ENCODE results near the gene SERPINB10. TPM values are rescaled to one million over a fixed set of nuclear protein-coding genes. Genes with fewer than 3 reads are reported as not detected.
"Not testable (repeated sequence)": the region's sequence is repeated elsewhere in the genome, so short reads cannot be mapped to it uniquely, and the experiment has no call there.

SERPINB10 gene
- polyA plus RNA-seq, 2 of the 4 experiments (the other 2 are of a cell fraction): not detected

GRCh38 chr18:63928331-63928730 lies 20.6 kb downstream of the SERPINB10 start:
- Histone ChIP-seq H3K27ac (no peak overlapping the region), H3K4me3 (no peak overlapping the region), H3K9me3 (no peaks in the 10 kb centered on the region), H3K4me1 (no peaks in the 10 kb centered on the region), H3K4me2 (no peak overlapping the region)
- POLR2A ChIA-PET: no interaction called here
- WGBS (ENCODE audit: missing lambda C conversion rate): 14% methylated on average over 8 of the region's 8 CpGs
- ATAC-seq (no peak), DNase-seq (ENCODE audit: low read depth in 1 of 2, low spot score in 1 of 2) (no peak), FAIRE-seq (no peak)
- CTCF ChIA-PET: no interaction called here
- TF ChIP-seq GATA3 (IDR thresholded peaks at IDR 0.05; ENCODE audit: borderline replicate concordance) (no peak), POLR2AphosphoS2 (conservative IDR thresholded peaks at IDR 0.05; ENCODE audit: low read length) (no peak), HOXB13 (CRISPR knock-in tag; IDR thresholded peaks at IDR 0.05; ENCODE audit: low read depth) (no peak), HOXB5 (CRISPR knock-in tag; IDR thresholded peaks at IDR 0.05) (no peak), BHLHE40 (IDR thresholded peaks at IDR 0.05; ENCODE audit: low read depth, low read length) (no peak), ZFP36 (IDR thresholded peaks at IDR 0.05; ENCODE audit: borderline replicate concordance, partially characterized antibody) (no peak), MAFK (IDR thresholded peaks at IDR 0.05; ENCODE audit: partially characterized antibody) (no peak), MAZ (IDR thresholded peaks at IDR 0.05; ENCODE audit: borderline replicate concordance, low read depth, low read length) (no peak), ATOH8 (CRISPR knock-in tag; IDR thresholded peaks at IDR 0.05; ENCODE audit: low read depth) (no peak)
- TF ChIP-seq, protein P1, sequence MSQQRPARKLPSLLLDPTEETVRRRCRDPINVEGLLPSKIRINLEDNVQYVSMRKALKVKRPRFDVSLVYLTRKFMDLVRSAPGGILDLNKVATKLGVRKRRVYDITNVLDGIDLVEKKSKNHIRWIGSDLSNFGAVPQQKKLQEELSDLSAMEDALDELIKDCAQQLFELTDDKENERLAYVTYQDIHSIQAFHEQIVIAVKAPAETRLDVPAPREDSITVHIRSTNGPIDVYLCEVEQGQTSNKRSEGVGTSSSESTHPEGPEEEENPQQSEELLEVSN (IDR thresholded peaks at IDR 0.05; ENCODE audit: borderline replicate concordance, low read depth): no peak
- TF ChIP-seq, protein P2, sequence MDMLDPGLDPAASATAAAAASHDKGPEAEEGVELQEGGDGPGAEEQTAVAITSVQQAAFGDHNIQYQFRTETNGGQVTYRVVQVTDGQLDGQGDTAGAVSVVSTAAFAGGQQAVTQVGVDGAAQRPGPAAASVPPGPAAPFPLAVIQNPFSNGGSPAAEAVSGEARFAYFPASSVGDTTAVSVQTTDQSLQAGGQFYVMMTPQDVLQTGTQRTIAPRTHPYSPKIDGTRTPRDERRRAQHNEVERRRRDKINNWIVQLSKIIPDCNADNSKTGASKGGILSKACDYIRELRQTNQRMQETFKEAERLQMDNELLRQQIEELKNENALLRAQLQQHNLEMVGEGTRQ (IDR thresholded peaks at IDR 0.05): no peak

- FAIRE-seq; DNase-seq (ENCODE audit: low read depth in 1 of 2, low spot score in 1 of 2); H3K9me3 ChIP-seq; H3K4me1 ChIP-seq; ATAC-seq; H3K4me2 ChIP-seq; H3K27ac ChIP-seq; H3K4me3 ChIP-seq; POLR2A ChIA-PET: not testable (repeated sequence)
- CTCF ChIA-PET: interaction anchor here (0.9 kb wide), 1 partner anchor 8 kb away, joined by 3 read pairs; no protein-coding TSS in a partner anchor
These were observed 21.6 kb downstream of the SERPINB10 start for GRCh38 chr18:63929369-63929768.

DNA sequence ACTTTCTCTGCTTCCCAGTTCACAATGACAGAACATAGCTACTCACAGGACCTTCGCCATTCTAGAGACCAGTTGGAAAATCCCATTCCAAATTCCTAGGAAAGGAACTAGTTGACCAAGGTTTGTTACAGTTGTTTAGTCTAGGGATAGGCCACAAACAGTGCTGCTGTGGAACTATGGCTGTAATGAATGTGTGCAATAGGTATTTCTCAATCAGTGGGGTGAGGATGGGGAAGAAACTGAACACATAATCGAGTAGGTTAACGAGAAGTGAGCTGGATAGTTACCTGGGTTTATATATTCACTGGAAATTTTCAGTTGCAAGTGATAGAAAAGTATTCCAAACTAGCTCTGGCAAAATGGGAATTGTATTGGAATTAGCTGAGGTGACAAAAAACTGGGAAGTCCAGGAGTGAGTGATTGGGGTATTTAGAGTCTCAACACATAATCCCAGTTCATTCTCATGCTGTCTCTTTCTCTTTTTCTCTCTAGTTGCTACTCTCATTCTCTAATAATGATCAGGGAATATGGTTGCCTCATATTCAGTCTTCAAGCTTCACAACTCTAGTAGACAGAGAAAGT lies 23.1 kb downstream of the SERPINB10 start:
- Histone ChIP-seq H3K9me3 (no peaks in the 10 kb centered on the region), H3K27ac (no peak overlapping the region), H3K4me3 (no peak overlapping the region), H3K4me1 (no peaks in the 10 kb centered on the region), H3K4me2 (no peak overlapping the region)
- ChIA-PET CTCF (interaction anchor here (1.0 to 1.4 kb wide), 2 partner anchors 8 to 413 kb away, joined by 3 to 4 read pairs; no protein-coding TSS in a partner anchor), POLR2A (no interaction called here)
- FAIRE-seq (no peak), ATAC-seq (no peak), DNase-seq (ENCODE audit: low read depth in 1 of 2, low spot score in 1 of 2) (no peak)
- WGBS (ENCODE audit: missing lambda C conversion rate): 11% methylated on average over 3 of the region's 3 CpGs
- no peak for TF ChIP-seq RAD21 (conservative IDR thresholded peaks at IDR 0.05 in 1 of 2, IDR thresholded peaks at IDR 0.05 in 1 of 2)
- TF ChIP-seq, protein P3, sequence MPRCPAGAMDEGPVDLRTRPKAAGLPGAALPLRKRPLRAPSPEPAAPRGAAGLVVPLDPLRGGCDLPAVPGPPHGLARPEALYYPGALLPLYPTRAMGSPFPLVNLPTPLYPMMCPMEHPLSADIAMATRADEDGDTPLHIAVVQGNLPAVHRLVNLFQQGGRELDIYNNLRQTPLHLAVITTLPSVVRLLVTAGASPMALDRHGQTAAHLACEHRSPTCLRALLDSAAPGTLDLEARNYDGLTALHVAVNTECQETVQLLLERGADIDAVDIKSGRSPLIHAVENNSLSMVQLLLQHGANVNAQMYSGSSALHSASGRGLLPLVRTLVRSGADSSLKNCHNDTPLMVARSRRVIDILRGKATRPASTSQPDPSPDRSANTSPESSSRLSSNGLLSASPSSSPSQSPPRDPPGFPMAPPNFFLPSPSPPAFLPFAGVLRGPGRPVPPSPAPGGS (IDR thresholded peaks at IDR 0.05): no peak
- TF ChIP-seq MAFK (IDR thresholded peaks at IDR 0.05; ENCODE audit: partially characterized antibody): peak; percentile 65

GRCh38 chr18:63936156-63936931 lies 28.6 kb downstream of the SERPINB10 start:
- peak overlapping the region; percentile 58 for H3K4me3 ChIP-seq
- FAIRE-seq (no peak), DNase-seq (ENCODE audit: low read depth in 1 of 2, low spot score in 1 of 2) (peak; percentile 57 to 75), ATAC-seq (peak; percentile 99 to 100)
- H3K9me3 ChIP-seq: no peaks in the 10 kb centered on the region
- 3% methylated on average over 14 of the region's 54 CpGs for WGBS (ENCODE audit: missing lambda C conversion rate)
- ChIA-PET POLR2A (no interaction called here), CTCF (interaction anchor here (0.6 to 2.2 kb wide), 28 partner anchors 11 to 425 kb away, joined by 3 to 11 read pairs (median 3); no protein-coding TSS in a partner anchor)
- H3K27ac ChIP-seq: peak overlapping the region; percentile 49 to 71; a peak in 4 of 6 replicates
- TF ChIP-seq HDAC2 (IDR thresholded peaks at IDR 0.05) (no peak), SMC3 (IDR thresholded peaks at IDR 0.05) (peak; percentile 46), RAD21 (conservative IDR thresholded peaks at IDR 0.05 in 1 of 2, IDR thresholded peaks at IDR 0.05 in 1 of 2) (peak; percentile 60 to 62), MAX (IDR thresholded peaks at IDR 0.05) (peak; percentile 41; the same call in 1 of the 2 replicates), NPAS2 (CRISPR knock-in tag; IDR thresholded peaks at IDR 0.05; ENCODE audit: borderline replicate concordance) (no peak)
- TF ChIP-seq, protein P4, sequence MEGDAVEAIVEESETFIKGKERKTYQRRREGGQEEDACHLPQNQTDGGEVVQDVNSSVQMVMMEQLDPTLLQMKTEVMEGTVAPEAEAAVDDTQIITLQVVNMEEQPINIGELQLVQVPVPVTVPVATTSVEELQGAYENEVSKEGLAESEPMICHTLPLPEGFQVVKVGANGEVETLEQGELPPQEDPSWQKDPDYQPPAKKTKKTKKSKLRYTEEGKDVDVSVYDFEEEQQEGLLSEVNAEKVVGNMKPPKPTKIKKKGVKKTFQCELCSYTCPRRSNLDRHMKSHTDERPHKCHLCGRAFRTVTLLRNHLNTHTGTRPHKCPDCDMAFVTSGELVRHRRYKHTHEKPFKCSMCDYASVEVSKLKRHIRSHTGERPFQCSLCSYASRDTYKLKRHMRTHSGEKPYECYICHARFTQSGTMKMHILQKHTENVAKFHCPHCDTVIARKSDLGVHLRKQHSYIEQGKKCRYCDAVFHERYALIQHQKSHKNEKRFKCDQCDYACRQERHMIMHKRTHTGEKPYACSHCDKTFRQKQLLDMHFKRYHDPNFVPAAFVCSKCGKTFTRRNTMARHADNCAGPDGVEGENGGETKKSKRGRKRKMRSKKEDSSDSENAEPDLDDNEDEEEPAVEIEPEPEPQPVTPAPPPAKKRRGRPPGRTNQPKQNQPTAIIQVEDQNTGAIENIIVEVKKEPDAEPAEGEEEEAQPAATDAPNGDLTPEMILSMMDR (IDR thresholded peaks at IDR 0.05): peak; percentile 45
- TF ChIP-seq, protein P1 (IDR thresholded peaks at IDR 0.05; ENCODE audit: borderline replicate concordance, low read depth): 0 out of 2 replicates have a peak, but pooled peaks have one; percentile 28
- H3K4me1 ChIP-seq: no peaks in the 10 kb centered on the region
- H3K4me2 ChIP-seq: peak overlapping the region; percentile 95
